Limb (tissue), 2 donors: ENCODE results near the gene CSF2RB.

Source experiments
- DNase-seq, 2 donors: peaks; one replicate each; pipeline ENCODE4 v3.0.0-alpha.2; 2016; ENCODE audit errors: extremely low spot score in 2 of 2

The CSF2RB gene

DNA sequence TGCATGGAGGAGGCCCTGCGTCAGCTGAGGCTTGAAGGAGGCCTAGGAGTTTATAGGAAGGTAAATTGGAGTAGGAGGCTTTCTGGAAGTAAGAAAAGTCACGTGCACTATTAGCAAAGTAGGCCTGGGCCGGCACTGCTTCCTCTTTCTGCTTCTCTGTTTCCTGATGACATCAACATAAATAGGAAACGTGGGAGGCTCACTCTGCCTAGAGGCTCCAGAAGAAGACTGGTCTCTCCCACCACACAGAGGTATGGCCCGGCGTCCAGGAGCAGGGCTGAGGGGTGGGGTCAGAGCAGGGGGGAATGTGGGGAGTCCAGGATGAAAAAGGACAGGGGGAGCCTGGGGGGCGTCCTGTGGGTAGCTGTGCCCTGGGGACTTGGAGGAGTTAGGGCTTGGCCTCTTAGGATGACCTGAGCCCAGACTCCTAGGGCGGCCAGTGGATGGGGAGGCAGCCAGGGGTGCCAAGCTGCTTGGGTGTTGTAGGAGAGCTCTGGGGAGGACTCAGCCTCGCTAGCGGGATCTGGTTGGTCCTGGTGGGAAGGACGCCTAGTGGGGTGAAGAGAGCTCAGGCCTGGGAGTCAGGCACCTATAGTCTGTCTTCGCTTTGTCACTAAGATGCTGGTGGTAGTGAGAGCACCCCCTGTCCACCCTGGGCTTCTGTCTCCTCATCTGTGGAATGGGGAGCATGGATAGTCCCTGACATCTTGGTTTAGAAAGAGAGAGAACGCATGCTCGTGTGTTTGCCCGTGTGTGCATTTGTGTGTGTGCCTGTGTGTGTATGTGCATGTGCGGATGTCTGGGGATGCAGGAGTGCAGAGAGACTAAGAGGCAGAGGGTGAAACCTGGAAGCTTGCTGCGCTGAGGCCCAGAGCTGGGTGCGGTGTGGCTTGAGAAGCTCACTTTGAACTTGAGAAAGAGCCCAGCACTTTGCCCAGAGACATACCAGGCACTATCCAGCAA lies at the start of gene CSF2RB:
Gene CSF2RB, plus strand, starts transcription at position 202 of the 963 bp plus-strand sequence. CDS start 8,580 bp downstream, outside the sequence.
- no peak for DNase-seq

DNA sequence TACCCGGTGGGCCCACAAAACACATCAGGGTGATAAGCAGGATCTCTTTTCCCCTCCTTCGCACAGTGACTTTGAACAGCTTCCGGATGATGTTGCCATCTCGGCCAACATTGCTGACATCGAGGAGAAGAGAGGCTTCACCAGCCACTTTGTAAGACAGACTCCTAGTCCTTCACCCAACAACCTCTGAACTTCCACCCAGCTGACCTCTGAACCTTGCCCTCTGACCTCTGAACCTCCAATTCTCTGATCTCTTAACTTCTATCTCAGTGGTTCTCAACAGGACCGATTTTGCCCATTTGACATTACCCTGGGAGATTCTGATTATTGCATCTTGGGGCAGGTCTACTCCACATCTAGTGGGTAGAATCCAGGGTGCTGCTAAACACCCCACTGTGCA lies 49.4 kb upstream of the CSF2RB start:
- no peak for DNase-seq

DNA sequence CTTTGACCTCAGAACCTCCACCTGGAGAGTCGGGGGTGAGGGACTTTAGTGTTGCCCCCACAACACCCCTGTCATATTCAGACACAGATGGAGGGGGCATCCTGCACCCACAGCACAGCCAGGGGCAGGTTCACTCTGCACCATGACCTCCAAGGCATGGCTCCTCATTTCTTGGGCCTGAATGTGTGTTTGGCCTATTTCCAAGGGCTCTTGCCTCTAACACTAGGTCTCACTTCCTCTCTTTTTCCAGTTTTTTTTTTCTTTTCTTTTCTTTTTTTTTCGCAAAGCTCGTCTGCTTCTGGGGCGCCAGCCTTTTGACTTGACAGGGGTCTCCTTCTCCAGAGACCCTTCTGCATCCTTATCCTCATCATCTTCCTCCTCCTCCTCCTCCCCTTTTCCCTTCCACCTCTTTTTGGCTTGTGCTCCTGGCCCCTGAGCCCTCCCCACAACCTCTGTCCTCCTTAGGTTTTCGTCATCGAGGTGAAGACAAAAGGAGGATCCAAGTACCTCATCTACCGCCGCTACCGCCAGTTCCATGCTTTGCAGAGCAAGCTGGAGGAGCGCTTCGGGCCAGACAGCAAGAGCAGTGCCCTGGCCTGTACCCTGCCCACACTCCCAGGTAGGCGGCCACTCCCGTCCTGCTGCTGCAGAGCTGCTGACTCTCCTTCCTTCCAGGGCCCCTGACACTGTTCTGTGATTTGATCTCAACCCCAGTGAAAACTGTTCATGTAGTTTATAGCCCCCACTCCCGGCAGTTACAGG lies 48.8 kb upstream of the CSF2RB start:
- DNase-seq, result no peak

DNA sequence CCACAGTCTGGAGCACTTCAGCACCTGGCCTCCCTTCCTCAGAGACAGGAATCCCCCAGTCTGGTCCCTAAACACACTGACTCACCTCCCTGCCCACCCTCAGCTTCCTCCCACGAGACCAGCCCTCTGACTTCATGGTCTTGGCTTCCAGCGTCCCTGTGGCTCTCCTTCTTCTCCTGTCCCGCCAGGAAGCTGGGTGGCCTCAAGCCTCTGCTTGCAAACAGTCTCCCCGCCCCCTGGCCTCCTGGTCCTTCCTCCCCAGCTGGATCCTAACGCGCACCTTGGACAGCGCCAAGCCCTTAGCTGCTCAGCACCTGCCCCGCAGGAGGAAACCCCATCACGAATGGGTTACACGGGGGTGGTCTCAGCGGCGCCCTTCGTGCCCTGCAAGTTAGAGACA lies 48.1 kb upstream of the CSF2RB start:
- no peak for DNase-seq

GRCh38 chr22:36867695-36868094 lies 45.7 kb upstream of the CSF2RB start:
- DNase-seq, result no peak

GRCh38 chr22:36868546-36869181 lies 44.8 kb upstream of the CSF2RB start:
- no peak for DNase-seq

DNA sequence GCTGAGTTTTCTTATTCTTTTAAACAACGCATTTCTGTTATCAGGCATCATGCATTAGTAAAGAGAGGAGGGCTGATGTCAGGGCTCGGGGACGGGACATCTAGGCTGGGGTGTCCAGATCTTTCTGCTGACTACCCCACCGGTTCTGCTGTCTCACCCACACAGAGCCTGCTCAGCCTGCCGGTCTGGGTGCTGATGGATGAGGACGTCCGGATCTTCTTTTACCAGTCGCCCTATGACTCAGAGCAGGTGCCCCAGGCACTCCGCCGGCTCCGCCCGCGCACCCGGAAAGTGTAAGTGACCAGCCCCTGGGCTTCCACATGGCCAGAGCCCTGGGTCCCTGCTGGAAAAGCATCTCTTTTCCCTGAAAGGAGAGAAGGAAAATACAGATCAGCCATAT lies 43.2 kb upstream of the CSF2RB start:
- no peak for DNase-seq

DNA sequence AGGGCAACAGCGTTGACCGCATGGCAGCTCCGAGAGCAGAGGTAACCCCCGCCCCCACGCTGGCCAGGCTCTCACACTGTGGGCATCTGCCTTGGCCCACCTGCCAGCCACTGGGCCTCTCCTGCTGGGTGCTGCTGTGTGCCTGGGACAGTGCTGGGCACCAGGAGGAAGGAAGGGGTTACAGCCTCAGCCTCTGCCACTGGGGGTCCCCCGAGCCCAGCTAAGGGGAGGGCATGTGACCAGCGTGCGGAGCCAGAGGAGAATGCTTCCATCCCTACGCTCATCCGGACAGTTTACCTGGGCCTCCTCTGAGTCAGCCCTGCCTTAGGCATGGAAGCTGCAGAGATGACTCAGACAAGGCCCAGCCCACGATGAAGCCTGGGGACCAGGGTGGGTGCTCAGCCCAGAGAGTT lies 41.8 kb upstream of the CSF2RB start:
- DNase-seq, result no peak

GRCh38 chr22:36872084-36872483 lies 41.3 kb upstream of the CSF2RB start:
- DNase-seq, result no peak

GRCh38 chr22:36872866-36873498 lies 40.4 kb upstream of the CSF2RB start:
- no peak for DNase-seq

- peak in 1 of 2 donors; percentile 18 for DNase-seq
These were observed 39.7 kb upstream of the CSF2RB start for GRCh38 chr22:36873614-36874308.

DNA sequence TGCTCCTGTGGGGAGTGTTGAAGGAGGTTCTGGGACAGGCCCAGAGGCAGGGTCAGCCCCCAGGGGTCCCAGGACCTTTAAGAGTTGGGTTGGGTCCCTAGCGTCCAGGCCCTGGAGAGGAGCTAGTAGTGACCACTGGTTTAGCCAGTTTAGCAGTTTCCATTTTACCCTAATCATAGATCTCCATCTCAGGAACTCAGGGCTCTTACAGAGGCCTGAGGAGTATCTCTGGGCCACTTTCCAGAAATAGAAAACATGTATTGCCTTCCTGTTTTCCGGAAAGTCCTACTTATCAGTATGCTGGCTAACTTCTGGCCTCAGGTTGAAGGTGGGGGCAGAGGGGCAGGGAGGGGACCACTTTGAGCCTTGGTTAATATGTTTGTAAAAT lies 39.1 kb upstream of the CSF2RB start:
- DNase-seq, result no peak

- no peak for DNase-seq
These were observed 38.7 kb upstream of the CSF2RB start for GRCh38 chr22:36874736-36875135.

DNA sequence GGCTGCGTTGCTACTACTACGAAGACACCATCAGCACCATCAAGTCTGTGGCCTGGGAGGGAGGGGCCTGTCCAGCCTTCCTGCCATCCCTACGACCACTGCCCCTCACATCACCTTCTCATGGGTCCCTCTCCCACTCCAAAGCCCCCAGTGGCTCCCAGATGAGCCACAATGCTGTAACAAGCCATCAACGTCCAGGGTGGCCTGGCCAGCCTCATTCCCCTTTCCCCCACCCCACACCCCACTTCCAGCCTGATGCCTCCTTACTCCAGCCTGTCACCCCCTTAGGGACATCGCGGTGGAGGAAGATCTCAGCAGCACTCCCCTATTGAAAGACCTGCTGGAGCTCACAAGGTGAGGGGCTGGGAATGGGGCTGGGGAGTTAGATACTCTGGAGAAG lies 37.7 kb upstream of the CSF2RB start:
- DNase-seq, result no peak

GRCh38 chr22:36879775-36880174 lies 33.7 kb upstream of the CSF2RB start:
- DNase-seq, result no peak

DNA sequence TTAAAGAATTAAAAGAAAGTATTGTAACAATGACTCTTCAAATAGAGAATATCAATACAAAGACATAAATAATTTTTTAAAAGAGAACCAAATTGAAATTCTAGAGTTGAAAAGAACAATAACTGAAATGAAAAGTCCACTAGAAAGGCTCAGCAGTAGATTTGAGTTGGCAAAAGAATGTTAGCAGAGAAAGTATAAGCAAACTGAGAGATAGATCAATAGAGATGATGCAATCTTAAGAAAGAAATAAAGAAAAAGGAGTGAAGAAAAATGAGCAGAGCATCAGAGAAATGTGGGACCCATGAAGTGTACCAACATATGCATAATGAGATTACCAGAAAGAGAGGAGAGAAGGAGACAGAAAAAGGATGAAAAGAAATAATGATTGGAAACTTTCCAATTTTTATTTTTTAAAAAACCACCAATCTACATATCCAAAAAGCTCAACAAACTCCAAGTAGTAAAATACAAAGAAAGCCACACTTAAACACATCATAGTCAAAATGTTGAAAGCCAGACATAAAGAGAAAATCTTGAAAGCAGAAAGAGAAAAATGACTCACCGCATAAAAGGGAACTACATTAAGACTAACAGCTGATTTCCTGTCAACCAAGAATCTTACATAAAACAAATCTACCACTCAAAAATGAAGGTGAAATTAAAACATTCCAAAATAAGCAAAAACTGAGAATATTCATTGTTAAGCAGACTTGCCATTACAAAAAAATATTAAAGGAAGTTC lies 31.8 kb upstream of the CSF2RB start:
- DNase-seq, result no peak

DNA sequence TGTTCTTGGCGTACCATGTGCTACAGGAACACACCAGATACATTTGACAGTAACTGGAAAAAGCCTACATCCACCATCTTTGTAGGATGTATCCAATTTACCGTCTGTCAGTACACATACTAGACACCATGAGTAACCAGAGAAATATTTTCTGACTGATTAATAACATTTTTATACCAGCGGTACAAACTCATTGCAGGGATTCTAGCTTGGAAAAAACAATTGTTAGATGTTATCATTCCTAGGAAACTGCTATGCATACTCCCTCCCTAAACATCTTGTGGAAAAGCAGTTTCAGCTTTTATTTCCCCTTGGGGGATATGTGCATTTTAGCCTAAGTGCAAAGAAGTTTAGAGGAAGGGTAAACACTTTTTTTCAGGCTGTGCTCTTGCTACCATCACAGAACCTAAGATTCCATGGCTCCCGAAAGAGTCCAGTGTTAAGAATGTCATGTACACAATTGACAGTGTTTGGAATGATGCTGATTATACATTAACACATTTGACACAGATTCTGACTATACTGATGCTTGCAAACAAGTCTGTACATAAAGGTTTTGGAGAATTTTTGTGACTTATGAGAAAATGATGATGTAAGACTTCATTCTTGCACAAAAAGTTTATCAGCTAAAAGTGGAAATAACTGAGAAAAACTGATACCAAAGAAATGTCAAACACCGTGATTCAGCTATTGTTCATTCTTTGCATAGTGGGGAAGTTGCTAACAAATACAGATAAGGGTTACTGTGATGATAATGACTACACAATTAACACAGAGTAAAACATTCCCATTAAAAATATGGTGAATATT lies 28.9 kb upstream of the CSF2RB start:
- DNase-seq, result no peak

DNA sequence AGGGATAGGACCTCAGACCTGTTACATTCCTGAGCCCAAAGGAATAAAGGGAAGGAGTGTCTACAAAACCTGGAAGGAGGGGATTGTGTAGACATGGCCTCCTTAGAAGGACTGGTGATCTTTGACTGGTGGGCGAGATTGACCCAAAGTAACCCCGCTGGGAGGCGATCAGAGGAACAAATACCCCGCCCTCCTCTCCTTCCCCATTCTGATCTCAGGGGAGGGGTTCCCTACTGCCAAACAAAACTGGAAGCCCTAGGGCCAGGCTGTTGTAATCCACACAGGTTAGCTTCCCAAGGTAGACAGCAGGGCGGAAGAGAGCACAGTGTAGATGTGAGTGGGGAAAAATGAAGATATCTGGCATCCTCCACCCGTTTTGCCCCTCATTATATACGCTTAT lies 28.0 kb upstream of the CSF2RB start:
- DNase-seq, result no peak

- DNase-seq, result no peak
These were observed 27.4 kb upstream of the CSF2RB start for GRCh38 chr22:36886016-36886415.
